AG10803 (cell line): ENCODE measurements around the gene TNP2.

Experiments used
- DNase-seq: peaks from one replicate; pipeline ENCODE4 v3.0.0; 2010; ENCODE audit warnings: low read depth
- H3K4me3 ChIP-seq: 2 replicates; pipeline ENCODE4 v1.5.1; 2011; ENCODE audit warnings: mild to moderate bottlenecking, low read length, control low read depth
- CTCF ChIP-seq: conservative IDR thresholded peaks from 2 replicates; pipeline ENCODE4 v1.5.1; 2011; ENCODE audit warnings: mild to moderate bottlenecking, low read length, control low read depth, inconsistent platforms

Gene TNP2

GRCh38 chr16:11306997-11307638 is 38.0 kb upstream of the TNP2 start:
- no peak for DNase-seq
- no peak overlapping the region for H3K4me3 ChIP-seq
- TF ChIP-seq CTCF: no peak

- H3K4me3 ChIP-seq: no peak overlapping the region
- DNase-seq: no peak
Measured at GRCh38 chr16:11306381-11306780, 37.3 kb upstream of the TNP2 start.

GRCh38 chr16:11303405-11304138 is 34.4 kb upstream of the TNP2 start:
- no peak for DNase-seq
- TF ChIP-seq CTCF: no peak
- no peak overlapping the region for H3K4me3 ChIP-seq

More at GRCh38 chr16:11306381-11306780, 37.3 kb upstream of the TNP2 start:
- no peak for TF ChIP-seq CTCF

- no peak overlapping the region for H3K4me3 ChIP-seq
- TF ChIP-seq CTCF: no peak
- DNase-seq: no peak
Measured at GRCh38 chr16:11302977-11303376, 33.9 kb upstream of the TNP2 start.

GRCh38 chr16:11301645-11302501 is 32.7 kb upstream of the TNP2 start:
- no peak for DNase-seq
- no peak for TF ChIP-seq CTCF

GRCh38 chr16:11300560-11300892 is 31.4 kb upstream of the TNP2 start:
- H3K4me3 ChIP-seq: no peak overlapping the region
- no peak for TF ChIP-seq CTCF
- DNase-seq: no peak

More at GRCh38 chr16:11301645-11302501, 32.7 kb upstream of the TNP2 start:
- H3K4me3 ChIP-seq: no peak overlapping the region
